Spleen (tissue), 11 donors: ENCODE data around the gene WDR62. TPM values are rescaled to one million over a fixed set of nuclear protein-coding genes. Genes with fewer than 3 reads are reported as not detected.
A peak's percentile ranks its signal among the peaks of the same experiment; 100 is the strongest.

Experiments
- DNase-seq: peaks from one replicate; pipeline ENCODE4 v3.0.0-alpha.2; 2020
- H3K27ac ChIP-seq, 8 donors: fragments of 200-600 bp; sonication (generic) in 7 of 8; 1 replicate in 4 of 8; 2 replicates in 4 of 8; pipeline versions ENCODE4 v1.5.0 to v1.8.0; 2016 to 2021; ENCODE audit warnings: inconsistent platforms in 4 of 8, mild to moderate bottlenecking in 4 of 8, moderate library complexity in 1 of 8
- H3K27me3 ChIP-seq, 7 donors: fragments of 200-600 bp; sonication (generic) in 6 of 7; replicated peaks in 1 of 7; 1 replicate in 4 of 7; 2 replicates in 3 of 7; pipeline versions ENCODE4 v1.5.0 to v1.8.0; 2016 to 2021; ENCODE audit warnings: inconsistent platforms in 3 of 7, mild to moderate bottlenecking in 1 of 7
- H3K36me3 ChIP-seq, 6 donors: fragments of 200-600 bp; sonication (generic) in 5 of 6; 1 replicate in 4 of 6; 2 replicates in 2 of 6; pipeline versions ENCODE4 v1.5.0 to v1.8.0; 2016 to 2021; ENCODE audit warnings: inconsistent platforms in 2 of 6
- H3K4me1 ChIP-seq, 6 donors: fragments of 200-600 bp; sonication (generic) in 5 of 6; 1 replicate in 3 of 6; 2 replicates in 3 of 6; pipeline versions ENCODE4 v1.5.0 to v1.8.0; 2016 to 2021; ENCODE audit warnings: inconsistent platforms in 3 of 6
- H3K4me3 ChIP-seq, 8 donors: fragments of 200-600 bp; sonication (generic) in 7 of 8; 1 replicate in 4 of 8; 2 replicates in 4 of 8; pipeline versions ENCODE4 v1.5.0 to v1.8.0; 2016 to 2021; ENCODE audit warnings: inconsistent platforms in 4 of 8, mild to moderate bottlenecking in 4 of 8, moderate library complexity in 2 of 8
- H3K9me3 ChIP-seq, 8 donors: fragments of 200-600 bp; sonication (generic) in 7 of 8; 1 replicate in 4 of 8; 2 replicates in 4 of 8; pipeline versions ENCODE4 v1.5.0 to v1.8.0; 2016 to 2021; ENCODE audit warnings: inconsistent platforms in 4 of 8
- POLR2A ChIP-seq, 3 donors: fragments of 450-650 bp; IDR thresholded peaks; one replicate each; pipeline ENCODE4 v1.5.1; 2017; ENCODE audit warnings: antibody characterized with exemption in 3 of 3, mild to moderate bottlenecking in 1 of 3
- POLR2AphosphoS5 ChIP-seq, 3 donors: sonication (generic); formaldehyde crosslinking; IDR thresholded peaks; one replicate each; pipeline ENCODE4 v1.5.1; 2017; ENCODE audit warnings: antibody characterized with exemption in 3 of 3
- whole genome bisulfite sequencing, 5 donors: extraction: QIAGEN DNeasy Blood & Tissue Kit in 3 of 5; methylation state at CpG; one replicate each; pipeline versions ENCODE4 v1.1.5 to v1.1.7; 2013 to 2018; 5-methylcytosine and 5-hydroxymethylcytosine counted together
- intact Hi-C: fragments of 100-400 bp; cut with DNase I; formaldehyde crosslinking; loops from one replicate; pipeline ENCODE4 v1.15.0; 2023; ENCODE audit warnings: low total_unique reads
- polyA plus RNA-seq, 3 donors: library from polyadenylated mRNA; stranded (reverse); fragments of 200-250 nt; gene quantifications; one replicate each; pipeline ENCODE4 v1.2.1, GENCODE V29; 2013
- total RNA-seq, 7 donors: library from RNA; depleted of rRNA in 3 of 7; stranded (reverse); fragments of >200 nt in 3 of 7; fragmentation: NEBNext Ultra II Directional in 4 of 7; extraction: Animal tissue kit (Norgen Biotek cat#: 25700) in 4 of 7; gene quantifications; one replicate each; pipeline versions ENCODE4 v1.1.0 to v1.2.1, GENCODE V29; 2016 to 2021
- TF ChIP-seq, protein P1 (sequence below), 11 experiments: fragments of 200-600 bp in 7 of 11; fragments of 450-650 bp in 4 of 11; sonication (generic) in 4 of 11; IDR thresholded peaks in 8 of 11; conservative IDR thresholded peaks in 3 of 11; 1 replicate in 7 of 11; 2 replicates in 4 of 11; pipeline versions ENCODE4 v1.4.0 to v1.8.0; 2016 to 2021; ENCODE audit warnings: antibody characterized with exemption in 11 of 11, inconsistent platforms in 4 of 11, mild to moderate bottlenecking in 1 of 11
- donor health status: healthy with polysubstance abuse.
- donor health status: DM: no; HTN: no; CAD: no; lungs with moderate emphysema.
- donor health status: DM: no; HTN: no; CAD: no.
- donor health status: Bipolar disorder and iron deficiency.
- donor health status: healthy.
- donor health status: DM: no; HTN: no; CAD: no.
- donor health status: DM: yes; HTN: yes; CAD: no.

Gene WDR62
- total and polyA plus RNA-seq, 10 donors, result 1.3 to 5.2 (median 2.2) TPM

DNA sequence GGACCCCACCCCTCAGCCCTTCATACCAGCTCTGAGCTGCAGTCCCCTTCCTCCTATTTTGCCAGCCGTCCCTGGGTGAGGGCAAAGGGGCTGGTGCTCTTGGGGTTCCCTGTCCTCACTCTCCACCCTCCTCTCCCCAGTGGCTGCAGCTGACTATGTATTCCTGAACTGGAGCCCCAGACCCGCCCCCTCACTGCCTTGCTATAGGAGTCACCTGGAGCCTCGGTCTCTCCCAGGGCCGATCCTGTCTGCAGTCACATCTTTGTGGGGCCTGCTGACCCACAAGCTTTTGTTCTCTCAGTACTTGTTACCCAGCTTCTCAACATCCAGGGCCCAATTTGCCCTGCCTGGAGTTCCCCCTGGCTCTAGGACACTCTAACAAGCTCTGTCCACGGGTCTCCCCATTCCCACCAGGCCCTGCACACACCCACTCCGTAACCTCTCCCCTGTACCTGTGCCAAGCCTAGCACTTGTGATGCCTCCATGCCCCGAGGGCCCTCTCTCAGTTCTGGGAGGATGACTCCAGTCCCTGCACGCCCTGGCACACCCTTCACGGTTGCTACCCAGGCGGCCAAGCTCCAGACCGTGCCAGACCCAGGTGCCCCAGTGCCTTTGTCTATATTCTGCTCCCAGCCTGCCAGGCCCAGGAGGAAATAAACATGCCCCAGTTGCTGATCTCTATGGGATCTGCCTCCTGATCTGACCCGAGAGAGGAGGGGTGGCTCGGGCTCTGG is 95.1 kb downstream of the WDR62 start:
- intact Hi-C loops, result no loop called here
- H3K27ac ChIP-seq, result peak overlapping the region in 2 of 8 donors; percentile 88 to 93
- H3K4me3 ChIP-seq, result no peak overlapping the region
- 88 to 93% (median 91%) methylated on average over 13 of the region's 13 CpGs for WGBS, 5 donors
- H3K9me3 ChIP-seq, result no peaks in the 10 kb centered on the region
- no peak for DNase-seq
- TF ChIP-seq, protein P1, sequence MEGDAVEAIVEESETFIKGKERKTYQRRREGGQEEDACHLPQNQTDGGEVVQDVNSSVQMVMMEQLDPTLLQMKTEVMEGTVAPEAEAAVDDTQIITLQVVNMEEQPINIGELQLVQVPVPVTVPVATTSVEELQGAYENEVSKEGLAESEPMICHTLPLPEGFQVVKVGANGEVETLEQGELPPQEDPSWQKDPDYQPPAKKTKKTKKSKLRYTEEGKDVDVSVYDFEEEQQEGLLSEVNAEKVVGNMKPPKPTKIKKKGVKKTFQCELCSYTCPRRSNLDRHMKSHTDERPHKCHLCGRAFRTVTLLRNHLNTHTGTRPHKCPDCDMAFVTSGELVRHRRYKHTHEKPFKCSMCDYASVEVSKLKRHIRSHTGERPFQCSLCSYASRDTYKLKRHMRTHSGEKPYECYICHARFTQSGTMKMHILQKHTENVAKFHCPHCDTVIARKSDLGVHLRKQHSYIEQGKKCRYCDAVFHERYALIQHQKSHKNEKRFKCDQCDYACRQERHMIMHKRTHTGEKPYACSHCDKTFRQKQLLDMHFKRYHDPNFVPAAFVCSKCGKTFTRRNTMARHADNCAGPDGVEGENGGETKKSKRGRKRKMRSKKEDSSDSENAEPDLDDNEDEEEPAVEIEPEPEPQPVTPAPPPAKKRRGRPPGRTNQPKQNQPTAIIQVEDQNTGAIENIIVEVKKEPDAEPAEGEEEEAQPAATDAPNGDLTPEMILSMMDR (IDR thresholded peaks at IDR 0.05 in 8 of 11, conservative IDR thresholded peaks at IDR 0.05 in 3 of 11), result no peak
- TF ChIP-seq POLR2A (IDR thresholded peaks at IDR 0.05) (no peak), POLR2AphosphoS5 (IDR thresholded peaks at IDR 0.05) (peak in 1 of 3 donors; percentile 50)
- H3K36me3 ChIP-seq, result peaks cover 0 to 86% (median 58%) of the 10 kb centered on the region in 6 donors
- no peaks in the 10 kb centered on the region for H3K27me3 ChIP-seq
- peaks cover 0 to 38% (median 11%) of the 10 kb centered on the region in 6 donors for H3K4me1 ChIP-seq

DNA sequence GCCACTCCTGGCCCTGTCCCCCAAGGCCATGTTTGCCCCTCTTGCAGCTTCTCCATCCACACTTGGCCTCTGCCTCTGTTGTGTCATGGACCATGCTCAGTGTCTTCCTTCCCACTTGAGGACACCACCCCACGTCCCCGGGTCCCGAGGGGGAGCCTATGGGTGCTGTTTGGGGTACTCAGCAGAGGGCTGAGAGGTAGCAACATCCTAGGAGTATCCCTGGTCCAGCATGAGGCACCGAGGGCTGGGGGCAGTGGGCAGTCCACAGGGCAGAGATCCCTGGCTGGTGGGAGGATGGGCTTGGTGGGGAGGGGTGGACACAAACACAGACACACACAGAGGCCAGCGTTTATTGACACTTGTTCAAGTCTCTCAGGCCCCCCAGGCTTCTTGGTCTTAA is 95.9 kb downstream of the WDR62 start:
- H3K27me3 ChIP-seq, result no peaks in the 10 kb centered on the region
- peaks cover 0 to 38% (median 11%) of the 10 kb centered on the region in 6 donors for H3K4me1 ChIP-seq
- peak overlapping the region in 7 of 8 donors; percentile 84 to 97 (median 90) for H3K27ac ChIP-seq
- peak overlapping the region in 2 of 8 donors; percentile 41 to 69 for H3K4me3 ChIP-seq
- H3K36me3 ChIP-seq, result peaks cover 0 to 78% (median 52%) of the 10 kb centered on the region in 6 donors
- 76 to 85% (median 79%) methylated on average over 5 of the region's 5 CpGs for WGBS, 5 donors
- no peaks in the 10 kb centered on the region for H3K9me3 ChIP-seq
- intact Hi-C loops, result no loop called here
- DNase-seq, result no peak
- TF ChIP-seq POLR2AphosphoS5 (IDR thresholded peaks at IDR 0.05) (no peak), POLR2A (IDR thresholded peaks at IDR 0.05) (no peak)
- TF ChIP-seq, protein P1 (IDR thresholded peaks at IDR 0.05 in 8 of 11, conservative IDR thresholded peaks at IDR 0.05 in 3 of 11), result no peak

DNA sequence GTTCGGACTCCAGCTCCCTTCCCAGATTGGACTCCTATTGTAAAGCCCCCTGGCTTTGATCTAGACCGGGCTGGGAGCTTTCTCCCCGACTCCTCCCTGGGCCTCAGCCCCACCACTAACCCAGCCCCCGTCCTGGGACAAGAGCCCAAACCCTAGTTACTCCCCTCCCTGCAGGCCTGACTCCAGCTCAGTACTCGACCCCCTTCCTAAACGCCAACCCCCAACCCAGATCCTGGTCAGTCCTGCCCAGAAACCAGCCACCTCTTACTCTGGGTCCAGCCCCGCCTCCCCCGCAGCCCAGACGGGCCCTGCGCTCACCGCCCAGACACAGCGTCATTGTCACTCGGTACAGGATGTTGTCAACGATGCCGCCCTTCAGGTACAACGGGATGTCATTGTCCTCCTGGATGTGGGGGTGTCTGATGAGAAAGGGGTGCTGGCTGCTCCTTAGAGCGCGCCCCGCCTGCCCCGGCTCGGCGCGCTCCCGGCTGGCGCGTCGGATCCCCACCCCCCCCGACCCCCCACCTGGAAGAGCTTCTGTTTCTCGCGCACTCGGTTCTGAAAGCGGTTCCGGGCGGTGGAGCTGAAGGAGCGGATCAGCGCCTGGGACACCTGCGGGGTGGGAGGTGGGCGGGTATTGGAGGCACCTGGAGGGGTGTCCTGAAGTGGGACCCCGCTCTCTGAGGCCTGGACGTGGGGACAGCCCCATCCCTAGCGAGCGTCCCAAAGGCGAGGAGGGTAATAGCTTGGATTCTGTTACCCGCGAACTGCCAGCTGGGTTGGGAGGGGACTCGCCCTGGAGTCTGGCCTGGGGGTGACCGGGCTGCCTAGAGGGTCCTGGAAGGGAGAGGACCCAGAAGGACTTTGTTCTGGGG is 96.7 kb downstream of the WDR62 start:
- Histone ChIP-seq H3K27ac (peak overlapping the region; percentile 68 to 97 (median 89)), H3K9me3 (no peaks in the 10 kb centered on the region), H3K4me3 (peak overlapping the region; percentile 20 to 69 (median 42)), H3K27me3 (no peaks in the 10 kb centered on the region), H3K36me3 (peaks cover 0 to 70% (median 44%) of the 10 kb centered on the region in 6 donors), H3K4me1 (peaks cover 0 to 38% (median 11%) of the 10 kb centered on the region in 6 donors)
- peak; percentile 81 for DNase-seq
- intact Hi-C loops, result no loop called here
- TF ChIP-seq POLR2AphosphoS5 (IDR thresholded peaks at IDR 0.05), result peak; percentile 83 to 88 (median 84)
- TF ChIP-seq, protein P1 (IDR thresholded peaks at IDR 0.05 in 8 of 11, conservative IDR thresholded peaks at IDR 0.05 in 3 of 11), result no peak
- WGBS, 5 donors, result 72 to 90% (median 74%) methylated on average over 35 to 47 of the region's 47 CpGs

DNA sequence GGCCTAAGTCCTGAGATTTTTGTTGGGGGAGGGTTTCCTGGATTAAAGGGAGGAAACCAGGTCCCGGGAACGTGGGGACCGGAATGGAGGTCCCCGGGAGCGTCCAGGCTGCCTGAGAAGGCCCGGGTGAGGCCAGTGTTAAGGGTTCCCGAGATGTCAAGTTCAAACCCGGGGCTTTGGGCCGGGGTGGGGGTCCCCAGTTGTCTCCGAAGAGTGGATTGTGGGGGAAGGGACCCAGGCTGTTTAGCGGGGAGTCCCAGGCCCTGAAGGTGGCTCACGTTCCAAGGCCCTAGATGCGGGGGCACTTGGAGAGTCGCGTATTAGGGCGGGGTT is 97.3 kb downstream of the WDR62 start:
- intact Hi-C loops, result no loop called here
- Histone ChIP-seq H3K36me3 (peaks cover 0 to 64% (median 38%) of the 10 kb centered on the region in 6 donors), H3K4me1 (peaks cover 0 to 38% (median 11%) of the 10 kb centered on the region in 6 donors), H3K27ac (peak overlapping the region; percentile 68 to 97 (median 89)), H3K9me3 (no peaks in the 10 kb centered on the region), H3K27me3 (no peaks in the 10 kb centered on the region), H3K4me3 (peak overlapping the region; percentile 20 to 69 (median 42))
- no peak for DNase-seq
- 60 to 77% (median 62%) methylated on average over 14 to 16 of the region's 16 CpGs for WGBS, 5 donors
- TF ChIP-seq POLR2AphosphoS5 (IDR thresholded peaks at IDR 0.05) (no peak), POLR2A (IDR thresholded peaks at IDR 0.05) (no peak)
- TF ChIP-seq, protein P1 (IDR thresholded peaks at IDR 0.05 in 8 of 11, conservative IDR thresholded peaks at IDR 0.05 in 3 of 11), result no peak
